Measurements from ENCODE around the gene BARX1. TPM values are rescaled to one million over a fixed set of nuclear protein-coding genes. Genes with fewer than 3 reads are reported as not detected.
A peak's percentile ranks its signal among the peaks of the same experiment; 100 is the strongest.

BARX1 gene
- total and polyA plus RNA-seq, 9 of the 15 experiments (the other 6 are each of a cell fraction or from before 2014, with no cell fraction given) = 0.11 to 0.14 TPM; not detected in 7

- TF ChIP-seq CHD7 (IDR thresholded peaks at IDR 0.05; ENCODE audit: low read depth, low read length) = no peak
- TF ChIP-seq EP400 (IDR thresholded peaks at IDR 0.05) = peak; percentile 64
- no peak for TF ChIP-seq BDP1 (IDR thresholded peaks at IDR 0.05; ENCODE audit: insufficient read depth, insufficient read length)
- TF ChIP-seq ZNF584 (CRISPR knock-in tag; IDR thresholded peaks at IDR 0.05; ENCODE audit: low read depth) = 0 out of 2 replicates have a peak, but pooled peaks have one; percentile 62
- no peak for TF ChIP-seq BRF2 (IDR thresholded peaks at IDR 0.05; ENCODE audit: borderline replicate concordance, insufficient read depth, insufficient read length)
- peak; percentile 42; the same call in 1 of the 2 replicates for TF ChIP-seq MECOM (CRISPR knock-in tag; IDR thresholded peaks at IDR 0.05)
- 0 out of 2 replicates have a peak, but pooled peaks have one; percentile 14 for TF ChIP-seq RBFOX2 (IDR thresholded peaks at IDR 0.05; ENCODE audit: low read depth, low read length)
- peak; percentile 64; the same call in 1 of the 2 replicates for TF ChIP-seq ATF4 (CRISPR knock-in tag; IDR thresholded peaks at IDR 0.05)
- TF ChIP-seq RBM17 (IDR thresholded peaks at IDR 0.05; ENCODE audit: borderline replicate concordance, low read depth, low read length) = no peak
- peak; percentile 63; the same call in 1 of the 2 replicates for TF ChIP-seq ATF3 (IDR thresholded peaks at IDR 0.05)
- TF ChIP-seq ATF3 (CRISPR knock-in tag; conservative IDR thresholded peaks at IDR 0.05) = no peak
- TF ChIP-seq ZNF24 (IDR thresholded peaks at IDR 0.05) = no peak
- peak; percentile 52; the same call in 1 of the 2 replicates for TF ChIP-seq ZNF197 (CRISPR knock-in tag; IDR thresholded peaks at IDR 0.05; ENCODE audit: low read depth)
Measured at GRCh38 chr9:93978551-93978950, 23.4 kb upstream of the BARX1 start (continued).
